Esophagus squamous epithelium (tissue), 4 donors: ENCODE data around the gene PCSK5.

Source experiments
- CTCF ChIP-seq, 6 experiments: fragments of 450-650 bp in 4 of 6; fragments of 200-600 bp in 2 of 6; sonication (generic) in 2 of 6; IDR thresholded peaks; one replicate each; pipeline ENCODE4 v1.5.1; 2016 to 2019; ENCODE audit warnings: antibody characterized with exemption in 6 of 6, mild to moderate bottlenecking in 4 of 6, moderate library complexity in 4 of 6
- POLR2A ChIP-seq, 4 donors: fragments of 450-650 bp; IDR thresholded peaks; one replicate each; pipeline ENCODE4 v1.6.1; 2017; ENCODE audit warnings: antibody characterized with exemption in 4 of 4, mild to moderate bottlenecking in 4 of 4, moderate library complexity in 3 of 4

- TF ChIP-seq CTCF (IDR thresholded peaks at IDR 0.05) (no peak), POLR2A (IDR thresholded peaks at IDR 0.05) (no peak)
Observed at GRCh38 chr9:75912951-75913350, 22.5 kb downstream of the PCSK5 start.
